Activated naive CD8-positive, alpha-beta T cell treated with anti-CD3 and anti-CD28 coated beads, Interleukin-2, amount 50 U/mL, for 16 hours (primary cell): ENCODE measurements around the gene SIRPG.
"Not testable (repeated sequence)": the region's sequence is repeated elsewhere in the genome, so short reads cannot be mapped to it uniquely, and the experiment has no call there.

Experiments
- DNase-seq: peaks from one replicate; pipeline ENCODE4 v3.0.0-alpha.2; 2020; ENCODE audit warnings: low read depth, low spot score

SIRPG gene

GRCh38 chr20:1657556-1658334 lies at the start of gene SIRPG:
Gene SIRPG (minus strand): TSS chr20:1657779. CDS start chr20:1657714, 65 bp downstream.
- DNase-seq: no peak

- DNase-seq: not testable (repeated sequence)
Measured at GRCh38 chr20:1706887-1707286, 49.3 kb upstream of the SIRPG start.

- no peak for DNase-seq
Measured at GRCh38 chr20:1706079-1706478, 48.5 kb upstream of the SIRPG start.

GRCh38 chr20:1702855-1703254 lies 45.3 kb upstream of the SIRPG start:
- no peak for DNase-seq

- DNase-seq: no peak
Measured at GRCh38 chr20:1702328-1702727, 44.7 kb upstream of the SIRPG start.

- DNase-seq: no peak
Measured at GRCh38 chr20:1700990-1701389, 43.4 kb upstream of the SIRPG start.

- no peak for DNase-seq
Measured at GRCh38 chr20:1697592-1697991, 40.0 kb upstream of the SIRPG start.

- no peak for DNase-seq
Measured at GRCh38 chr20:1696521-1697209, 39.1 kb upstream of the SIRPG start.

- no peak for DNase-seq
Measured at GRCh38 chr20:1694672-1695071, 37.1 kb upstream of the SIRPG start.

GRCh38 chr20:1693427-1693826 lies 35.8 kb upstream of the SIRPG start:
- DNase-seq: no peak

- DNase-seq: no peak
Measured at GRCh38 chr20:1689721-1690120, 32.1 kb upstream of the SIRPG start.

GRCh38 chr20:1688886-1689538 lies 31.4 kb upstream of the SIRPG start:
- DNase-seq: no peak

- DNase-seq: no peak
Measured at GRCh38 chr20:1687053-1687452, 29.5 kb upstream of the SIRPG start.

- no peak for DNase-seq
Measured at GRCh38 chr20:1686151-1686748, 28.7 kb upstream of the SIRPG start.

GRCh38 chr20:1685304-1686052 lies 27.9 kb upstream of the SIRPG start:
- DNase-seq: no peak

GRCh38 chr20:1684872-1685271 lies 27.3 kb upstream of the SIRPG start:
- no peak for DNase-seq

- DNase-seq: no peak
Measured at GRCh38 chr20:1676650-1677049, 19.1 kb upstream of the SIRPG start.

GRCh38 chr20:1674990-1675780 lies 17.6 kb upstream of the SIRPG start:
- no peak for DNase-seq

GRCh38 chr20:1674361-1674760 lies 16.8 kb upstream of the SIRPG start:
- no peak for DNase-seq

- no peak for DNase-seq
Measured at GRCh38 chr20:1673424-1673823, 15.8 kb upstream of the SIRPG start.

GRCh38 chr20:1672728-1673127 lies 15.1 kb upstream of the SIRPG start:
- no peak for DNase-seq
